Activated CD4-positive, alpha-beta T cell treated with anti-CD3 and anti-CD28 coated beads for 36 hours (primary cell): Measurements from ENCODE around the gene ADAMTS7. TPM values are rescaled to one million over a fixed set of nuclear protein-coding genes. Genes with fewer than 3 reads are reported as not detected.
"Not testable (repeated sequence)": the region's sequence is repeated elsewhere in the genome, so short reads cannot be mapped to it uniquely, and the experiment has no call there.

Source experiments
- ATAC-seq: fragments of 200-7000 bp; cut with Tn5 transposase; one replicate; pipeline ENCODE4 v1.10.0; 2021; ENCODE audit warnings: mild to moderate bottlenecking, moderate library complexity
- CTCF ChIA-PET: fragments of 350-600 bp; sonication (Branson Sonifier 250); formaldehyde crosslinking; loops from one replicate; lab custom pipeline; 2021; ENCODE audit warnings: antibody characterized with exemption; lab: Charles Lee
- POLR2A ChIA-PET: fragments of 350-600 bp; sonication (Branson Sonifier 250); formaldehyde crosslinking; loops from one replicate; lab custom pipeline; 2021; ENCODE audit warnings: antibody characterized with exemption, inconsistent platforms; lab: Charles Lee
- DNase-seq: peaks from one replicate; pipeline ENCODE4 v3.0.0-alpha.2; 2020
- H3K27ac Mint-ChIP-seq: one replicate; pipeline ENCODE4 v1.8.0; 2021; ENCODE audit warnings: mixed read lengths
- H3K27me3 Mint-ChIP-seq: one replicate; pipeline ENCODE4 v1.8.0; 2021; ENCODE audit warnings: mixed read lengths
- H3K36me3 Mint-ChIP-seq: one replicate; pipeline ENCODE4 v1.8.0; 2021; ENCODE audit warnings: low read depth, mixed read lengths
- H3K4me1 Mint-ChIP-seq: one replicate; pipeline ENCODE4 v1.8.0; 2021; ENCODE audit warnings: mixed read lengths
- H3K4me3 Mint-ChIP-seq: one replicate; pipeline ENCODE4 v1.8.0; 2021; ENCODE audit warnings: mild to moderate bottlenecking, moderate library complexity, mixed read lengths
- H3K9me3 Mint-ChIP-seq: one replicate; pipeline ENCODE4 v1.8.0; 2021; ENCODE audit warnings: low read depth, mixed read lengths
- intact Hi-C, 2 experiments: fragments of 100-400 bp; cut with DNase I in 1 of 2; cut with micrococcal nuclease in 1 of 2; formaldehyde crosslinking; loops; one replicate each; pipeline versions ENCODE4 v1.14.2 to v1.15.1; 2022 to 2024; cut with DNase I, micrococcal nuclease
- total RNA-seq, 2 experiments: library from RNA; stranded (reverse); gene quantifications; one replicate each; pipeline ENCODE4 v1.2.3, GENCODE V29; 2021

Gene ADAMTS7
- total RNA-seq, 2 experiments from 2014 or later: 0.09 to 0.23 TPM

DNA sequence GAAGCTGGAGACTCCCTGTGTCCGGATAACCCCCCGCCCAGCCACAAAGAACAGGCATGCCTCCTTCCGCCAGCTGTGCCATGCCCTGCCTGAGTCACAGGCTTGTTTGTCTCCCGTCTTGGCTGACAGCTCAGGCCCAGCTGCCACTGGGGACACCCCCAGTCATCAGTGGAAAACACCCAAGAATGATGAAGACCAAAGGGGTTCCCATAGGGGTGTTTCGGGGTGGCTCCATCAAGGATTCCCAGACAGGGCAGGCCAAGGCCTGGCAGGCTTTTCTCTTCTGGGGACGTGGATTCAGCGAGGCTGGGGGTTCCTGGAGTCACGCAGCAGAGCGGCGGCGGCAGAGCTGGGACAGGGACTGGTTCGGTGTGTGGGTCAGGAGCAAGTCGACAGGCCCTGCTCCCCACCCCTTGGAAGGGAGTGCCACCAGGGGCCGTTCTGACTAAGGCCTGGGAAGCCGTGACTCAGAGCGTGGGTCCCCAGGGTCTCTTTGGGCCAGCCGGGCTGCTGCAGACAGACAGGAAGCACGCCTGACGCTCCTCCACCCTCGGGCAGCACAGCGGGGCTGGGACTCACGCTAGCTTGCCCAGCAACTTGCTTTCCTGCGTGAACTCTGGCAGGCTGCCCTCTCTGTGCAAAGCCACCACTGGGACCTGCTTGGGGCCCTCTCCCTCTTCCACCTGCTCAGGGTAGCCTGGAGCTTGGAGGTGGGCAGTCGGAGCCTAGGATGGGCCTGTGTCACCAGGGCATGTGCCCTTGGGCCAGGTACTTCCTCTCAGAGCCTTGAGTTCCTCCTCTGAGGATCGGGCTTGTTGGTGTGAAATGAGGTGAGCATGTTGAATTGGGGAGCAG lies 54.3 kb downstream of the ADAMTS7 start:
- peak overlapping the region; percentile 89 for H3K27ac Mint-ChIP-seq
- not testable (repeated sequence) for H3K27me3 Mint-ChIP-seq, H3K36me3 Mint-ChIP-seq, H3K9me3 Mint-ChIP-seq
- ChIA-PET CTCF (interaction anchor here (0.6 to 0.7 kb wide), 3 partner anchors 17 to 120 kb away, joined by 3 to 4 read pairs (median 3); no protein-coding TSS in a partner anchor), POLR2A (interaction anchor here (0.6 kb wide), 1 partner anchor 1404 kb away, joined by 5 read pairs; no protein-coding TSS in a partner anchor)
- H3K4me3 Mint-ChIP-seq: peak overlapping the region; percentile 6
- intact Hi-C loops: loop anchor here in 1 of 2 experiments (1.0 to 2.0 kb wide), 2 partner anchors 51 to 116 kb away; partner anchors contain the start of gene MORF4L1
- ATAC-seq: peak; percentile 76
- peak; percentile 83 for DNase-seq
- peaks cover 30% of the 10 kb centered on the region for H3K4me1 Mint-ChIP-seq

DNA sequence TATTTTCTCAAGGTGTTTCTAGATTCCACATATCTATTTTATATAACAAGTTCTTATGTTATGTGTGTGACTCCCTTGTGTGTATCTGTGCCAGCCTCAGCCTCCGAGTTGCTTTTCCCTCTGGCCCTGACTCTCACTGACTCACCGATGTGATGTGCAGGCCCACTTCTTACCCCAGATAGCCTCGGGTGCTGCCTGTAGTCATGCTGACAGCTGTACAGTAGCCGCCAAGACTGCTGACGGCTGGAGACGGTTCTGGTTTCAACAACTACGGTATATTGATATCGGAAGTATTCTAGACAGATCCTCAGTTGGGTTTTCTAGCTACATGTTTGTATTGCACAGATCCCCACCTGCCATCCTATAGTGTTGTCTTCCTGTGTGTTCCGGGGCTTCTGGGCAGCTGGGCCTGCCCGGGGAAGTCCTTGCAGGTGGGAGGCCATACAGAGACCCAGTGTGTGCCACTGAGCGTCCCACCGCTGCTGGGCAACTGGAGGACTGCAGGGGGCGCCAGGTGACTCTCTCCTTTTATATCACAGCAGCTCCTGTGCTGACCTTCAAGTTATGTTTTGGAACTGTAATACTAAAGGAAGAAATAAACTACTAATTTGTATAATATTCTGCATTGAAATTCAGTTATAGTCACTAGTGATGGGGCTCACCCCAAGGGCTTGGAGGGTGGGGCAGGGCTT lies 55.2 kb downstream of the ADAMTS7 start:
- H3K27ac Mint-ChIP-seq, H3K9me3 Mint-ChIP-seq, H3K4me3 Mint-ChIP-seq, H3K27me3 Mint-ChIP-seq, H3K36me3 Mint-ChIP-seq: not testable (repeated sequence)
- intact Hi-C loops: loop anchor here in 1 of 2 experiments (1.0 to 2.0 kb wide), 2 partner anchors 52 to 117 kb away; partner anchors contain the start of gene MORF4L1
- POLR2A ChIA-PET: interaction anchor here (0.6 kb wide), 1 partner anchor 1405 kb away, joined by 5 read pairs; no protein-coding TSS in a partner anchor
- peak; percentile 71 for DNase-seq
- CTCF ChIA-PET: interaction anchor here (0.6 kb wide), 2 partner anchors 51 to 121 kb away, joined by 3 to 4 read pairs; no protein-coding TSS in a partner anchor
- peaks cover 20% of the 10 kb centered on the region for H3K4me1 Mint-ChIP-seq
- ATAC-seq: peak; percentile 40

DNA sequence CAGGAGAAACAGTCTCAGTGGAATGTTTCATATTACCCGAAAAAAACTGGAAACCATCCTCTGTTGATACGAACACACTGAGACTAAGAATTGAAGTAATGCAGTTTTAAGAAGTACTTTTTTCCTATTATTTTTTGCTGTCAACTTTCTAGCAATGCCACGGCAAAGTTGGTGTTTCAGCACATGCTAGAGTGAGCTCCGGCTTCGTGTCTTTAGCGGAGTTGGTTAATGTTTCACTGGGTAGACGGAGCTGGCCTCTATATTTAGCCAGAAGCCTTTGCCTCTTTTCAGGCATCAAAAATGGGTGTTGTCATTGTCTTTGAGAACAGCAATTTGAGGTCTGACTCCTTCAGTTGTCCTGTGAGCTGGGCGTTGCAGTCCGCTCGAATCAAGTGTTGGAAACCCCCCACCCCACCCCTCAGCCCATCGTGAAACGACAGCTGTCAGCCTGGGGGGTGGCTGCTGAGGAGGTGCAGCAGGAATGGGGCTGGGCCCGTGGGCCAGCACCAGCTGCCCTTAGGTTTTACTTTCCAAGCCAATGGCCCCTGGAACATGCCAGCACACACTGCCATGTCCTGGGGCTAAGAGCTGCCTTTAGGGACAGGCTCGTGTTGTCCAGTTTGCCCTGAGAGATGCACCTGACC lies 56.5 kb downstream of the ADAMTS7 start:
- H3K4me3 Mint-ChIP-seq, DNase-seq, CTCF ChIA-PET, H3K27me3 Mint-ChIP-seq, ATAC-seq, H3K27ac Mint-ChIP-seq, H3K36me3 Mint-ChIP-seq, H3K9me3 Mint-ChIP-seq: not testable (repeated sequence)
- POLR2A ChIA-PET: interaction anchor here (0.7 kb wide), 1 partner anchor 117 kb away, joined by 3 read pairs; no protein-coding TSS in a partner anchor
- H3K4me1 Mint-ChIP-seq: peaks cover 19% of the 10 kb centered on the region
- intact Hi-C loops: loop anchor here in 1 of 2 experiments (5.0 kb wide), 1 partner anchor 53 kb away; no protein-coding TSS in a partner anchor

DNA sequence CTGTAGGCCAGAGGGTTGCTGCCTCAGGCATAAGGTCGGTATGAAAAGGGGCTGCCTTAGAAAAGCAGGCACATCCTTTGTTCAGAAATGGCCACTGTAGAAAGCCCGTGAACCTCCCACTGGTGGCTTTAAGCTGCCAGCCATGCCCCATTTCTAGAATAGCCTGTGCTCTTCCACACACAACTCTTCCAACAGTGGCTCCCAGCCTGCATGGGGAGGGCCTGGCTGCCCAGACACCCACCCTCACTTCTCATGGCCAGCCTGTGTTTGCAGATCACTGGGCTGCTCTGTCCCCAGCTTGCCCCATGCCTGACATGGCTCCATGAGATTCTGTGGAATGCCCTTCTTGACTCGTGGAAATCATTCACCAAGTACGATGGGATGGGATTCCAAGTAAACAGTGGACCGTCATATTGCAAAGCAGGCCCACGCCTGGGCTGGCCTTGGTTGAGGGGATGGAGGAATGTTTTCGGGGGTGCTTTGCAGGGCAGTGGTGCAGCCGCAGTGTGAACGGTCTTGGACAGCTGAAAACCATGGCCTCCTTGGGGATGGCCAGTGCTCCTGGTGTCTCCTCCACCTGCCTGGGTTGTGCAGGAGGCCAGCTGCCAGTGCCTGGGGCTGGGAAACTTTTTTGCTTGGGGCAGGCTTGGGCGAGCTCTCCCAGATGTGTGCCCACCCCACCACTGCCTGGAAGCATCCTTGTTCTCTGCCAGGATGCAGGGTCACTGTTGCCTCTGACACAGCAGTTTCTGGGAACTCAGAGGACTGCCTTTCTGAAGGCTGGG lies 57.3 kb downstream of the ADAMTS7 start:
- CTCF ChIA-PET, H3K9me3 Mint-ChIP-seq, H3K36me3 Mint-ChIP-seq, H3K4me3 Mint-ChIP-seq, ATAC-seq, DNase-seq, H3K27me3 Mint-ChIP-seq, H3K27ac Mint-ChIP-seq, POLR2A ChIA-PET: not testable (repeated sequence)
- intact Hi-C loops: loop anchor here in 1 of 2 experiments (5.0 kb wide), 1 partner anchor 53 kb away; no protein-coding TSS in a partner anchor
- peaks cover 19% of the 10 kb centered on the region for H3K4me1 Mint-ChIP-seq

DNA sequence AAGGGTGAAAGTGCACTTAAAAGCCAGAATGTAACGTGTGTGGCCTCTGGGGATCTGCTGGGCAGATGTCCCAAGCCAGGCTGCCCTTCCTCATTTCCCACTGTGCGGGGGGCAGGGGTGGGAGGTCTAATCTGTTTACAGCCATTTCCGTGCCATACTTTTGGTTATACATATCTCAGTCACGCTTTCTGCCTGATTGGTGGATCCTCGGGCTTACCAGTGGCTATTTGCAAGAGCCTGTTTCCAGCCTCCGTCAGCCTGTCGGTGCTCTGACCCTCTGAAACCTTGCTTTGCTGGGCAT lies 58.0 kb downstream of the ADAMTS7 start:
- POLR2A ChIA-PET, H3K9me3 Mint-ChIP-seq, H3K4me3 Mint-ChIP-seq, CTCF ChIA-PET, ATAC-seq, DNase-seq, H3K27ac Mint-ChIP-seq, H3K36me3 Mint-ChIP-seq, H3K27me3 Mint-ChIP-seq: not testable (repeated sequence)
- H3K4me1 Mint-ChIP-seq: peaks cover 19% of the 10 kb centered on the region
- intact Hi-C loops: loop anchor here in 1 of 2 experiments (5.0 kb wide), 1 partner anchor 54 kb away; no protein-coding TSS in a partner anchor

DNA sequence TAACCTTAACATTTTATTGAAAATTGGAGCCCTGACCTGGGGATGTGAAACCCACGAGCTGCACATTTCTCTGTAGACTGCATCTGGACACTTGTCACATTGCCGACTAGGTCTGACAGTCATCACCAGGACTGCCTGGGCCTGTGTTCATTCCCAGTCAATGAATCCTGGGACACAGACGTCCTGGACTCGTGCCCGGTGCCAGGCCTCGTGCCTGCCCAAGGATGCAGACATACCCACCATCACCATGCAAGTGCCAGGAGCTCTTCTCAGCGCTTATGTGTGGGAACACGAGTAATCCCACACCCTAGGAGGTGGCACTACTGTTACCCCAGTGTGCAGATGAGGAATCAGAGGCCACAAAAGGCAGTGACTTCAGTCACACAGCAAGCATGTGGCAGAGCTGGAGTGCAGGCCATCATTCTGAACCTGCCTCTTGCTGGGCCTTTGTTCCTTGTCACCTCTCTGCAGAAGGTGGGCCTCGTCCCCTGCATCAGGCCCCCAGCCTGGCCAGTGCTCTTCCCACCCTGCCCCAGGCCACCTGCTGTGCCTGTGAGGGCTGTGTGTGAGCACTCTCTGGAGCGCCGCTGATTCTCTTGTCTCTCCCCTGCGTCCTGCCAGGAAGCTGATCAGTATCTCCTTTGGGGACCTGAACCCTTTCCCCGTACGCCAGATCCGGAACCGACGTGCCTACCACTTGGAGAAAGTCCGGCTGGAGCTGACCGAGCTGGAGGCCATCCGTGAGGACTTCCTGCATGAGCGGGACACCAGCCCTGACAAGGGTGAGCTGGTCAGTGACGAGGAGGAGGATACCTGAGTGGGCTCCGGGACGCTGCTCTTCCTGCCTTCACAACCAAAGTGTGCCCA lies 58.5 kb downstream of the ADAMTS7 start:
- no peak for DNase-seq
- peaks cover 19% of the 10 kb centered on the region for H3K4me1 Mint-ChIP-seq
- intact Hi-C loops: loop anchor here in 1 of 2 experiments (5.0 kb wide), 1 partner anchor 55 kb away; no protein-coding TSS in a partner anchor
- no peak for ATAC-seq
- no peak overlapping the region for H3K27ac Mint-ChIP-seq
- H3K9me3 Mint-ChIP-seq: no peaks in the 10 kb centered on the region
- H3K27me3 Mint-ChIP-seq: no peaks in the 10 kb centered on the region
- H3K4me3 Mint-ChIP-seq: no peak overlapping the region
- no peaks in the 10 kb centered on the region for H3K36me3 Mint-ChIP-seq
- CTCF ChIA-PET: interaction anchor here (0.5 to 0.6 kb wide), 2 partner anchors 148 to 206 kb away, joined by 3 to 4 read pairs; no protein-coding TSS in a partner anchor
- POLR2A ChIA-PET: no interaction called here

DNA sequence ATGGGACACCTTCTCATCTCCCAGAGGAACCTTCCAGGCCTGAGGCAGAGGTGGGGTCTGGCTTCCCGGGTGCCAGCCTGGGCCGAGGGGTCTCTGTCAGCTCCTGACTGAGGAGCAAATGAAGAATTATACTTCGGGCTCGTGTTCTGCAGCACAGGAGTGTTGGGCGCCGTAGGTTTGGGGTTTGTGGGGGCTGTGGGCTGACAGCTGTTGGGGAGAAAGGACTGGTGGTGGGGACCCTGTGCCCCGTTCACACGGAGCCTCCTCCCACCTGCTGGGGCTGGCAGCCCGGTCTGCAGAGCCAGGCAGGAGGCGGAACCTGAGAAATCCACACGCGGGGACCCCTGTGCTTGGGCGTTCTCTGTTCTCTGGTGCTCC lies 59.7 kb downstream of the ADAMTS7 start:
- no peaks in the 10 kb centered on the region for H3K36me3 Mint-ChIP-seq
- no peaks in the 10 kb centered on the region for H3K27me3 Mint-ChIP-seq
- ATAC-seq: no peak
- no peaks in the 10 kb centered on the region for H3K9me3 Mint-ChIP-seq
- no peak overlapping the region for H3K27ac Mint-ChIP-seq
- no peak overlapping the region for H3K4me3 Mint-ChIP-seq
- H3K4me1 Mint-ChIP-seq: peaks cover 9% of the 10 kb centered on the region
- DNase-seq: no peak
- intact Hi-C loops: loop anchor here (1.0 to 5.0 kb wide), 5 partner anchors 37 to 211 kb away; partner anchors contain the start of gene PSMA4 (in 1 of the 2)
- POLR2A ChIA-PET: no interaction called here
- CTCF ChIA-PET: interaction anchor here (0.5 to 1.6 kb wide), 9 partner anchors 10 to 454 kb away, joined by 3 to 6 read pairs (median 4); no protein-coding TSS in a partner anchor

DNA sequence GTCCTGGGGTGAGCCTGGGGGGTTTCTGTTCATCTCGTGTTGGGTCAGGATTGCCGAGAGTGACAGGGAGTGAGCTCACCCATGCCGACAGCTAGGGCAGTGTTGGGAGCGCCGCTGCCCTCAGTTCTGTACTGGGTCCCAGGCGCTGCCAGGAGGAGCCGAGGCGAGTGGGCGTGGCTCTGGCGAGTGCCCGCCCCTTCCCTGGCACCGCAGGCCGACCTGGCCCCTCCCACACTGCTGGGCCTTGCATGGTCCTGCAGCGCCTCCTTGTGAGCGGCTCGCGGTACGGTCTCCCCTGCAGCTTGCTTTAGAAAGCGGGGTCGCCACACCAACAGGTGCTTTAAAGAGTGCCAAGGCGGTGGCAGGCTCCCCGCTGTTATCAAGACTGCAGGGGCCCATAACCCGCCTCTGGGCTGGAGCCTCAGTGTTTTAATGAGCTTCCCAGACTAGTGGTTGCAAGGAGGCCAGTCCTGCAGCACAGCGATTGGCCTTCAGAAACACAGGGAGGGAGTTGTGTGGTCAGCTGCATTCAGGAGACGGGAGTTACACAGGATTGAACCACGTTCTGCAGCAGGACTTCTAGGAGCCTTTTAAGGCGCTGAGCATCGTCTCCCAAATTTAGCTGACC lies 60.2 kb downstream of the ADAMTS7 start:
- intact Hi-C loops: loop anchor here (1.0 to 5.0 kb wide), 5 partner anchors 36 to 211 kb away; partner anchors contain the start of gene PSMA4 (in 1 of the 2)
- H3K4me3 Mint-ChIP-seq: peak overlapping the region; percentile 33
- H3K27me3 Mint-ChIP-seq, H3K27ac Mint-ChIP-seq, H3K4me1 Mint-ChIP-seq, H3K36me3 Mint-ChIP-seq, H3K9me3 Mint-ChIP-seq, POLR2A ChIA-PET: not testable (repeated sequence)
- ATAC-seq (peak; percentile 100), DNase-seq (peak; percentile 97)
- CTCF ChIA-PET: interaction anchor here (0.6 to 1.6 kb wide), 10 partner anchors 11 to 453 kb away, joined by 3 to 6 read pairs (median 4); no protein-coding TSS in a partner anchor

DNA sequence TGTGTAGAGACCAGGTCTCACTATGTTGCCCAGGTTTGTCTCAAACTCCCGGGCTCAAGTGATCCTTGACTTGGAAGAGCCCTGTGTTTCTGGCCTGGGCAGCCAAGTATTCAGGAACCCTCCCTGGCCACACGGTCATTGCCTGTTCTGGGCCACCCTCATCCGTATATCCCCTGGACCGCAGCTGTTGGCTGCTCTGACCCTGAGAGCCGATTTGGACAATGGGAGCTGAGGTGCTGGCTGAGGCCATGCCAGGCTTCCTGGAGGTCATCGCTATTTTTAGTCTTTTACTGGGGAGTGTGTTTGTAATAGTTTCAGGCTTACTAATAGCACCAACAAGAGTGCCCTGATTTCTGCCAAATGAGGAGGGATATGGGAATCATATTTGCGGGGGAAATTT lies 60.7 kb downstream of the ADAMTS7 start:
- no peaks in the 10 kb centered on the region for H3K27me3 Mint-ChIP-seq
- intact Hi-C loops: loop anchor here (2.0 to 5.0 kb wide), 2 partner anchors 36 to 57 kb away; no protein-coding TSS in a partner anchor
- H3K9me3 Mint-ChIP-seq: no peaks in the 10 kb centered on the region
- ATAC-seq: no peak
- H3K27ac Mint-ChIP-seq: no peak overlapping the region
- CTCF ChIA-PET: interaction anchor here (0.6 to 1.6 kb wide), 10 partner anchors 10 to 112 kb away, joined by 3 to 6 read pairs (median 4); no protein-coding TSS in a partner anchor
- H3K4me1 Mint-ChIP-seq: peaks cover 4% of the 10 kb centered on the region
- no peaks in the 10 kb centered on the region for H3K36me3 Mint-ChIP-seq
- POLR2A ChIA-PET: no interaction called here
- H3K4me3 Mint-ChIP-seq: peak overlapping the region; percentile 33
- DNase-seq: no peak
